HepG2 (cell line): ENCODE measurements around the gene UQCR11. TPM values are rescaled to one million over a fixed set of nuclear protein-coding genes. Genes with fewer than 3 reads are reported as not detected.

Experiments used
- ATAC-seq: fragments of 200-7000 bp; cut with Tn5 transposase; 3 replicates; pipeline ENCODE4 v1.9.1; 2020; ENCODE audit warnings: mild to moderate bottlenecking, moderate library complexity
- BruUV-seq: library from RNA; stranded (reverse); fragments of 400-500 nt; replicated peaks from 2 replicates; lab custom pipeline; 2021; lab: Mats Ljungman, UMichigan
- CTCF ChIA-PET: fragments of 300-600 bp; formaldehyde crosslinking; extraction: SDS; loops from one replicate; lab custom pipeline; 2021; ENCODE audit warnings: low total read pairs, inconsistent platforms, low intra/inter-chr PET ratio; lab: Yijun Ruan, JAX
- POLR2A ChIA-PET: fragments of 350-600 bp; sonication (Branson Sonifier 250); formaldehyde crosslinking; loops from one replicate; lab custom pipeline; 2020; ENCODE audit warnings: antibody characterized with exemption, inconsistent platforms; lab: Yijun Ruan, JAX
- DNase-seq: peaks from one replicate; pipeline ENCODE4 v3.0.0-alpha.2; 2015; ENCODE audit warnings: low spot score
- FAIRE-seq: peaks from 3 replicates; lab custom pipeline; 2011; peaks lifted over from hg19 to GRCh38; lab: Jason Lieb, UNC
- H2AFZ ChIP-seq: one replicate; pipeline ENCODE4 v1.6.1; 2011; ENCODE audit warnings: low read length, inconsistent platforms
- H3K27ac ChIP-seq: fragments of 300-600 bp; 3 replicates; pipeline ENCODE4 v1.8.0; 2011; ENCODE audit warnings: mixed run types, mild to moderate bottlenecking, mixed read lengths, low read length, inconsistent platforms; ENCODE audit not compliant: insufficient read depth; ENCODE audit errors: extremely low read length
- H3K27me3 ChIP-seq, 2 experiments: fragments of 200-600 bp in 1 of 2; 2 replicates in 1 of 2; 3 replicates in 1 of 2; pipeline versions ENCODE4 v1.6.0 to v1.8.0; 2011; ENCODE audit warnings: low read length in 2 of 2, mild to moderate bottlenecking in 2 of 2, moderate library complexity in 2 of 2, inconsistent platforms in 1 of 2; ENCODE audit not compliant: insufficient read depth in 2 of 2, control insufficient read depth in 1 of 2
- H3K36me3 ChIP-seq, 2 experiments: fragments of 200-600 bp in 1 of 2; replicated peaks in 1 of 2; 2 replicates in 1 of 2; 3 replicates in 1 of 2; pipeline versions ENCODE4 v1.5.1 to v1.8.0; 2011; ENCODE audit warnings: low read length in 2 of 2, inconsistent platforms in 1 of 2; ENCODE audit not compliant: insufficient read depth in 2 of 2, control insufficient read depth in 1 of 2
- H3K4me1 ChIP-seq: 2 replicates; pipeline ENCODE4 v1.5.1; 2012; ENCODE audit warnings: low read length, inconsistent platforms; ENCODE audit not compliant: insufficient read depth
- H3K4me2 ChIP-seq: 2 replicates; pipeline ENCODE4 v1.6.0; 2011; ENCODE audit warnings: low read depth, low read length, inconsistent platforms
- H3K4me3 ChIP-seq, 3 experiments: fragments of 200-600 bp in 1 of 3; sonication (generic), shearing (Covaris generic) in 1 of 3; replicated peaks in 1 of 3; 2 replicates each; pipeline ENCODE4 v1.5.1; 2011 to 2016; ENCODE audit warnings: low read length in 3 of 3, inconsistent platforms in 2 of 3, low read depth in 2 of 3, mild to moderate bottlenecking in 2 of 3, control low read depth in 1 of 3, mixed read lengths in 1 of 3; ENCODE audit not compliant: insufficient read depth in 1 of 3
- H3K79me2 ChIP-seq: one replicate; pipeline ENCODE4 v1.6.1; 2011; ENCODE audit warnings: low read length, inconsistent platforms; ENCODE audit not compliant: insufficient read depth
- H3K9ac ChIP-seq: 2 replicates; pipeline ENCODE4 v1.6.0; 2011; ENCODE audit warnings: mild to moderate bottlenecking, low read depth, low read length, inconsistent platforms; ENCODE audit not compliant: insufficient read depth
- H3K9me3 ChIP-seq: 2 replicates; pipeline ENCODE4 v1.5.1; 2012; ENCODE audit warnings: mild to moderate bottlenecking, low read length
- H4K20me1 ChIP-seq: 2 replicates; pipeline ENCODE4 v1.6.0; 2011; ENCODE audit warnings: inconsistent platforms, mild to moderate bottlenecking, low read length, moderate library complexity; ENCODE audit not compliant: insufficient read depth
- AGO2 ChIP-seq: fragments of 200-400 bp; formaldehyde crosslinking; optimal IDR thresholded peaks from 2 replicates; pipeline ENCODE3; 2017; ENCODE audit warnings: mild to moderate bottlenecking, low read depth, low read length, moderate library complexity
- ARHGAP35 ChIP-seq: sonication (generic); formaldehyde crosslinking; IDR thresholded peaks from 2 replicates; pipeline ENCODE4 v1.9.0; 2022; ENCODE audit warnings: mild to moderate bottlenecking, inconsistent platforms, moderate library complexity, missing genetic modification reagents, borderline replicate concordance
- CHD4 ChIP-seq: fragments of 200-600 bp; sonication (generic); IDR thresholded peaks from 2 replicates; pipeline ENCODE4 v1.7.0; 2017; ENCODE audit warnings: mild to moderate bottlenecking, low read length, borderline replicate concordance
- RBFOX2 ChIP-seq: fragments of 200-400 bp; formaldehyde crosslinking; IDR thresholded peaks from 2 replicates; pipeline ENCODE4 v1.6.1; 2017; ENCODE audit warnings: low read depth, mild to moderate bottlenecking, low read length
- TRIM24 ChIP-seq: sonication (generic); formaldehyde crosslinking; IDR thresholded peaks from 2 replicates; pipeline ENCODE4 v1.8.0; 2022; ENCODE audit warnings: mild to moderate bottlenecking, missing genetic modification reagents
- ZNF121 ChIP-seq: sonication (generic); formaldehyde crosslinking; IDR thresholded peaks from 2 replicates; pipeline ENCODE4 v1.5.0; 2020; ENCODE audit warnings: mild to moderate bottlenecking, missing genetic modification reagents
- ZNF75D ChIP-seq: sonication (generic); formaldehyde crosslinking; IDR thresholded peaks from 2 replicates; pipeline ENCODE4 v1.8.1; 2023; ENCODE audit warnings: missing genetic modification reagents, mild to moderate bottlenecking, borderline replicate concordance
- ZSCAN20 ChIP-seq: sonication (generic); formaldehyde crosslinking; IDR thresholded peaks from 2 replicates; pipeline ENCODE4 v1.4.0; 2020; ENCODE audit warnings: missing genetic modification reagents, mild to moderate bottlenecking, borderline replicate concordance
- WGBS: methylation state at CpG from one replicate; pipeline ENCODE4 v1.1.6; 2017; ENCODE audit warnings: low lambda C conversion rate; 5-methylcytosine and 5-hydroxymethylcytosine counted together
- in situ Hi-C: cut with HindIII; loops from 2 replicates; pipeline ENCODE4 v1.10.0; 2017; ENCODE audit warnings: low pct_unique_long_range_greater_than_20kb; ENCODE audit not compliant: extremely low pct_ligation_motif_present
- intact Hi-C: fragments of 100-400 bp; cut with micrococcal nuclease; formaldehyde crosslinking; loops from one replicate; pipeline ENCODE4 v1.10.0; 2022; ENCODE audit not compliant: unreplicated experiment
- polyA plus RNA-seq, 8 experiments: library from polyadenylated mRNA; depleted of rRNA in 3 of 8; stranded (reverse) in 7 of 8; unstranded in 1 of 8; fragments of >200 nt; fragmentation: Illumina TruSeq in 4 of 8; extraction: Trizol in 4 of 8; gene quantifications; 2 replicates each; pipeline versions ENCODE4 v1.2.1 to v1.2.3, GENCODE V29; 2011 to 2016; ENCODE audit warnings: low read depth in 4 of 8, missing spikeins in 1 of 8, mixed read lengths in 1 of 8; ENCODE audit not compliant: insufficient read depth in 1 of 8
- total RNA-seq, 5 experiments: library from RNA; depleted of rRNA; stranded (reverse); fragments of >200 nt; fragmentation: Illumina TruSeq; extraction: Trizol; gene quantifications; 2 replicates each; pipeline ENCODE4 v1.2.3, GENCODE V29; 2016; ENCODE audit warnings: low read depth in 1 of 5
- TF ChIP-seq, protein P1 (sequence below): sonication (generic); formaldehyde crosslinking; IDR thresholded peaks from 2 replicates; pipeline ENCODE4 v1.5.0; 2020; ENCODE audit warnings: missing genetic modification reagents
- TF ChIP-seq, protein P2 (sequence below): sonication (generic); formaldehyde crosslinking; IDR thresholded peaks from 2 replicates; pipeline ENCODE4 v1.4.0; 2020; ENCODE audit warnings: missing genetic modification reagents

The UQCR11 gene
- total and polyA plus RNA-seq, 2 of the 13 experiments (the other 11 are each of a cell fraction or from before 2014, with no cell fraction given), result 125 to 214 TPM

DNA sequence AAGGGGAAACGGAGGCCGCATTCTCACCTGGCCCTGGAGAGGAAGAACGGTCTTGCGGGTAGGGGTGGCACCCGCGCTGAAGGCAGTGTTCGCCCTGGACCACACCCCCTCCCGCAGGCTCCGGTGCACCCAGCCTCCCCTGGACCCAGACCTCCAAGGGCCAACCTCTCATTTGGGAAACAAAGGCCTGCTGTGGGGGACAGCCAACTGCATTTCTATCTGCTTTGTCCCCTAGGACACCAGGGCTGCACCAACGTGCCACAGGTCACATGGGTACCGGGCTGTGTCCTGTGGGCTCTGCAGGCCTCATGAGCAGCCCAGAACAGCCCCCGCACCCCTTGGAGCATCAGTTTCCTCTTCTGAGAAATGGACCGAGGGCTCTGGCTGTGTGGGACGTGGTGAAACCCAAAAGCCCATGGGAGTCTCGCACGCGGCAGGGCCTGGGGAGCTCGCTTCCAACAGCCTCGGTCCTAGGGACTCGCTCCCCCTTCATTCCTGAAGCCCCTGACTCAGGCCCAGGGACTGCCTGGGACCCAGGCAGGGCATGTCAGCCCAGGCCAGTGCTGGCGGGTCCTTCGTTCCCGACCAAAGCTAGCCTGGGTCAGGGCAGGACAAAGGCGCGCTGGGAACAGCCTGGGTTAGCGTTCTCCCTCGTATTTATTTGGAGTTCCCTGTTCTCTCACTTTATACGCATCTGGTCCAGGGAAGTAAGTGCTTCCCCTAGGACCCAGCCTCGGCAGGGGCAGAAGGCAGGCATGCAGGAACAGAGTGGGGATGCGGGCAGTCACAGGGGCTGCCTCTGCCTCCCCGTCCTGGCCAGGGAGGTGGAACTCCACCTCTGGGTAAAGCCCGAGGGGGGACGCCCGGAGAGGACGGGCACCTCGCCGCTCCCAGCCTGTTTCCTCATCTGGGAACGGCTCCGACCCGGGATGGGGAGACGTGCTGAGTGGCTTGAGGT, 42.5 kb upstream of the UQCR11 start:
- Histone ChIP-seq H3K4me2 (no peak overlapping the region), H3K9me3 (no peaks in the 10 kb centered on the region), H3K27ac (no peak overlapping the region), H3K4me1 (peaks cover 13% of the 10 kb centered on the region), H3K9ac (no peak overlapping the region), H4K20me1 (no peaks in the 10 kb centered on the region), H3K36me3 (peaks cover 2 to 41% of the 10 kb centered on the region in 2 experiments; a peak in 4 of 5 replicates)
- ATAC-seq (no peak), FAIRE-seq (no peak)
- BruUV-seq, result no TSS peak
- in situ Hi-C loops (no loop called here), intact Hi-C loops (no loop called here)
- CTCF ChIA-PET, result no interaction called here
- TF ChIP-seq AGO2, result peak; percentile 59
- no peak for TF ChIP-seq TRIM24
- TF ChIP-seq RBFOX2, result peak; percentile 48
- TF ChIP-seq, all 625 proteins: peak for 2
- H2AFZ ChIP-seq, result no peak overlapping the region
- 100% methylated on average over 6 of the region's 41 CpGs for WGBS
- H3K79me2 ChIP-seq, result peaks cover 15% of the 10 kb centered on the region
- DNase-seq, result no peak
- no peak overlapping the region for H3K4me3 ChIP-seq
- H3K27me3 ChIP-seq, result no peaks in the 10 kb centered on the region
- POLR2A ChIA-PET, result no interaction called here

DNA sequence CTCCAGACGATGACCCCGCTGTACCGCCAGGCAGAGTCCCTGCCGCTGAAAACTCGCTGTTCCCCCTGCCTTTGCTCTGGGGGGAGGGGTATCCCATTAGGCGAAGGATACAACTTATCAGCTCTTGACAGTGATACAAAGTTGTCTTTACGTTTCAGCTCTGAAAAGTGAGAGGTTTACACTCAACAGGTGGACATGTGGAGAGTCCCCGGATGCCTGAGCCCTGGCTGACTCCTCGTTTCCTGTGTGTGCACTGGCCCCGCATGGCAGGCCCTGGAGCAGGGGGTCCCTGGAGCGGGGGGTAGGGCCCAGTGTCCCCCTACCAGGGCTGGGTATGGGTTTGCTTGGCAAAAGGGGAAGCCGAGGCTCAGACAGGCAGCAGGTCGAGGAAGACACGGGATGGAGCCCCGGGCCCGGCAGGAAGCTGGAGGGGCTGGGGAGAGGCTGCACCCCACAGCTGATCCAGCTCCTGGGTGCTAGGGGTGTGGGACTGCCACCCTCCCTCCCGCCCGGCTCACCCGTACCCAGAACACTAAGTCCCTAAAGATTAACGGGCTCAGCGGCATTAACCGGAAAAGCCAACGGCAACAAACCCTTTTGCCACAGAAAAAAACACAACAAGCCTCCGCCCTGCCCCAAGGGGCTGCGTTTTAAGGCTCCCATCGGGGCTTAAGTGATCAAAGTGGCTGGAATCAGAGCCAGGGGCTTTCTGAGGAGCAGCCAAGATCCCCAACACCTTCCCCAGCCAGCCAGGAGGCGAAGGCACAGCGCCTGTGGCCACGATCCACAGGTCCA, 41.6 kb upstream of the UQCR11 start:
- in situ Hi-C loops (no loop called here), intact Hi-C loops (no loop called here)
- peaks cover 15% of the 10 kb centered on the region for H3K79me2 ChIP-seq
- H3K9me3 ChIP-seq, result no peaks in the 10 kb centered on the region
- H3K4me2 ChIP-seq, result no peak overlapping the region
- no peak for ATAC-seq
- DNase-seq, result no peak
- ChIA-PET CTCF (no interaction called here), POLR2A (no interaction called here)
- no peaks in the 10 kb centered on the region for H4K20me1 ChIP-seq
- no peak overlapping the region for H3K9ac ChIP-seq
- no peak overlapping the region for H3K27ac ChIP-seq
- no TSS peak for BruUV-seq
- no peak overlapping the region for H3K4me3 ChIP-seq
- no peaks in the 10 kb centered on the region for H3K27me3 ChIP-seq
- FAIRE-seq, result no peak
- H3K36me3 ChIP-seq, result peaks cover 2 to 42% of the 10 kb centered on the region in 2 experiments; a peak in 4 of 5 replicates
- 96% methylated on average over 23 of the region's 29 CpGs for WGBS
- H2AFZ ChIP-seq, result no peak overlapping the region
- H3K4me1 ChIP-seq, result peaks cover 13% of the 10 kb centered on the region
- no peak for TF ChIP-seq CHD4
- TF ChIP-seq, protein P1, sequence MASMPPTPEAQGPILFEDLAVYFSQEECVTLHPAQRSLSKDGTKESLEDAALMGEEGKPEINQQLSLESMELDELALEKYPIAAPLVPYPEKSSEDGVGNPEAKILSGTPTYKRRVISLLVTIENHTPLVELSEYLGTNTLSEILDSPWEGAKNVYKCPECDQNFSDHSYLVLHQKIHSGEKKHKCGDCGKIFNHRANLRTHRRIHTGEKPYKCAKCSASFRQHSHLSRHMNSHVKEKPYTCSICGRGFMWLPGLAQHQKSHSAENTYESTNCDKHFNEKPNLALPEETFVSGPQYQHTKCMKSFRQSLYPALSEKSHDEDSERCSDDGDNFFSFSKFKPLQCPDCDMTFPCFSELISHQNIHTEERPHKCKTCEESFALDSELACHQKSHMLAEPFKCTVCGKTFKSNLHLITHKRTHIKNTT (CRISPR knock-in tag), result no peak
- TF ChIP-seq ZSCAN20 (CRISPR knock-in tag), result no peak
- no peak for TF ChIP-seq ZNF75D (CRISPR knock-in tag)
- no peak for TF ChIP-seq ZNF121 (CRISPR knock-in tag)
- TF ChIP-seq, protein P2, sequence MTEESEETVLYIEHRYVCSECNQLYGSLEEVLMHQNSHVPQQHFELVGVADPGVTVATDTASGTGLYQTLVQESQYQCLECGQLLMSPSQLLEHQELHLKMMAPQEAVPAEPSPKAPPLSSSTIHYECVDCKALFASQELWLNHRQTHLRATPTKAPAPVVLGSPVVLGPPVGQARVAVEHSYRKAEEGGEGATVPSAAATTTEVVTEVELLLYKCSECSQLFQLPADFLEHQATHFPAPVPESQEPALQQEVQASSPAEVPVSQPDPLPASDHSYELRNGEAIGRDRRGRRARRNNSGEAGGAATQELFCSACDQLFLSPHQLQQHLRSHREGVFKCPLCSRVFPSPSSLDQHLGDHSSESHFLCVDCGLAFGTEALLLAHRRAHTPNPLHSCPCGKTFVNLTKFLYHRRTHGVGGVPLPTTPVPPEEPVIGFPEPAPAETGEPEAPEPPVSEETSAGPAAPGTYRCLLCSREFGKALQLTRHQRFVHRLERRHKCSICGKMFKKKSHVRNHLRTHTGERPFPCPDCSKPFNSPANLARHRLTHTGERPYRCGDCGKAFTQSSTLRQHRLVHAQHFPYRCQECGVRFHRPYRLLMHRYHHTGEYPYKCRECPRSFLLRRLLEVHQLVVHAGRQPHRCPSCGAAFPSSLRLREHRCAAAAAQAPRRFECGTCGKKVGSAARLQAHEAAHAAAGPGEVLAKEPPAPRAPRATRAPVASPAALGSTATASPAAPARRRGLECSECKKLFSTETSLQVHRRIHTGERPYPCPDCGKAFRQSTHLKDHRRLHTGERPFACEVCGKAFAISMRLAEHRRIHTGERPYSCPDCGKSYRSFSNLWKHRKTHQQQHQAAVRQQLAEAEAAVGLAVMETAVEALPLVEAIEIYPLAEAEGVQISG, result no peak
- TF ChIP-seq ARHGAP35 (CRISPR knock-in tag), result no peak
